ENCODE measurements around the gene FURIN.
A peak's percentile ranks its signal among the peaks of the same experiment; 100 is the strongest.

Gene FURIN

DNA sequence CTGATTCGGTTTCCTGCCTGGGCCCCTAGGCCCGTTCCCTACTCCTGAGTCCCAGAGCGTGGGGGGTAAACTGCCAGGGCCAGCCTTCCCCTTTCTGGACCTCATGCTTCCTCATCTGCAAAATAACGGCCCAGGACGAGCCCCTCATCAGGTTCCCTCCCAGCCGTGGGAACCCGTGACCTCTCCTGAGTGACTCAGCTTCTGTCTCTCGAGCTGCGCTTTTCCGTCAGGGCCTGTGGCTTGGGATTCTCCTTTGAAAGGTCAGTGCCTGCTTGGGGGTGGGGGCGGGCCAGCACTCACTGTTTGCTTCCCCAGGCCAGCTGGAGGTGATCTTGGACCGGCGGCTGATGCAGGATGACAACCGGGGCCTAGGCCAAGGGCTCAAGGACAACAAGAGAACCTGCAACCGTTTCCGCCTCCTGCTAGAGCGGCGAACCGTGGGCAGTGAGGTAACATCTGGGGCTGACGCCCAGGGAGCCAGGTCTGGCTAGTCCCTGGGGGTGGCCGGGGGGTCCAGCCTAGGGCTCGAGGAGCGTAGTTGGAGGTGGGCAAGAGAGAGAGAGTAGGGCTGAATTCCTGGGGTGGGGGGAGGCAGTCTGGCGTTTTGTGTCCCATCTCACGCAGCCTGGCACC, 47.5 kb downstream of the FURIN start (continued):
- TF ChIP-seq SCRT2 (tag by site-specific recombination; IDR thresholded peaks at IDR 0.05) = no peak
- no peak for TF ChIP-seq ZSCAN30 (tag by site-specific recombination; IDR thresholded peaks at IDR 0.05)
- TF ChIP-seq ZNF112 (tag by site-specific recombination; IDR thresholded peaks at IDR 0.05) = no peak
- TF ChIP-seq ZNF621 (tag by site-specific recombination; IDR thresholded peaks at IDR 0.05) = no peak
- no peak for TF ChIP-seq ZNF785 (tag by site-specific recombination; IDR thresholded peaks at IDR 0.05)
- no peak for TF ChIP-seq ZNF677 (tag by site-specific recombination; IDR thresholded peaks at IDR 0.05)
- no peak for TF ChIP-seq SP2 (tag by site-specific recombination; IDR thresholded peaks at IDR 0.05)
- no peak for TF ChIP-seq ZSCAN5A (tag by site-specific recombination; IDR thresholded peaks at IDR 0.05)
- no peak for TF ChIP-seq KLF8 (tag by site-specific recombination; IDR thresholded peaks at IDR 0.05)
- TF ChIP-seq ZNF629 (tag by site-specific recombination; IDR thresholded peaks at IDR 0.05) = no peak
- no peak for TF ChIP-seq ZNF791 (tag by site-specific recombination; IDR thresholded peaks at IDR 0.05)
- TF ChIP-seq ZBTB7A (tag by site-specific recombination; IDR thresholded peaks at IDR 0.05; ENCODE audit: low read depth) = no peak

DNA sequence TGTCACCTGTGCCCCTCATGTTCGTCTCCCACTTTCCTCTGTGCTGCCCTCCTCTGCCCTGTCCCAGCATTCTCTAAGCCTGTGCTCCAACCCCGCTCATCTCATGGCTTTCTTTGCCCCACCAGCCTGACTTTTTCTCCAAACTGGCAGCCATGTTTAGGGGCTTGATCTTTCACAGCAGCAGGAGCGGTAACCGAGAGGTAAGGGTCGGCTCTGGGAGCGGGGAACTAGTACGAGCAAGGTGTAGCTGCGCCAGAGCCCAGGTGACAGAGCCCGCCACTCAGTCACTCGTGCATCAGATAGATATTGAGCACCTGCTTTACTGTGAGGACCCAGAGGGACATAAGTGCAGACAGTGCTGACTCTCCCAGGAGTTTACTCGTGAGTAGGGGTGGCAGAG, 48.1 kb downstream of the FURIN start:
- H3K27ac ChIP-seq (ENCODE audit: extremely low read depth, low read depth, low read length) = no peak overlapping the region
- POLR2A ChIA-PET = no interaction called here

GRCh38 chr15:90917569-90917968, 49.2 kb downstream of the FURIN start:
- Histone ChIP-seq H3K9me3 (ENCODE audit: control insufficient read depth, insufficient read depth, low read depth, low read length) (no peaks in the 10 kb centered on the region), H3K4me3 (ENCODE audit: low read depth, low read length) (no peak overlapping the region), H3K4me1 (ENCODE audit: control insufficient read depth, insufficient read depth, low read length) (no peaks in the 10 kb centered on the region), H3K27ac (ENCODE audit: extremely low read depth, low read depth, low read length) (no peak overlapping the region), H3K36me3 (ENCODE audit: control insufficient read depth in 2 of 2, insufficient read depth in 1 of 2, low read length in 2 of 2) (peaks cover 43 to 91% of the 10 kb centered on the region in 2 experiments)
- no peak for TF ChIP-seq ZNF692 (tag by site-specific recombination; IDR thresholded peaks at IDR 0.05)
- TF ChIP-seq, protein P1, sequence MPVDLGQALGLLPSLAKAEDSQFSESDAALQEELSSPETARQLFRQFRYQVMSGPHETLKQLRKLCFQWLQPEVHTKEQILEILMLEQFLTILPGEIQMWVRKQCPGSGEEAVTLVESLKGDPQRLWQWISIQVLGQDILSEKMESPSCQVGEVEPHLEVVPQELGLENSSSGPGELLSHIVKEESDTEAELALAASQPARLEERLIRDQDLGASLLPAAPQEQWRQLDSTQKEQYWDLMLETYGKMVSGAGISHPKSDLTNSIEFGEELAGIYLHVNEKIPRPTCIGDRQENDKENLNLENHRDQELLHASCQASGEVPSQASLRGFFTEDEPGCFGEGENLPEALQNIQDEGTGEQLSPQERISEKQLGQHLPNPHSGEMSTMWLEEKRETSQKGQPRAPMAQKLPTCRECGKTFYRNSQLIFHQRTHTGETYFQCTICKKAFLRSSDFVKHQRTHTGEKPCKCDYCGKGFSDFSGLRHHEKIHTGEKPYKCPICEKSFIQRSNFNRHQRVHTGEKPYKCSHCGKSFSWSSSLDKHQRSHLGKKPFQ (tag by site-specific recombination; IDR thresholded peaks at IDR 0.05) = no peak
- 0 out of 2 replicates have a peak, but pooled peaks have one; percentile 2 for TF ChIP-seq ZNF600 (tag by site-specific recombination; IDR thresholded peaks at IDR 0.05)
- POLR2A ChIA-PET = interaction anchor here (0.6 to 1.9 kb wide), 2 partner anchors 14 to 132 kb away, joined by 3 to 10 read pairs; partner anchors contain the start of gene MAN2A2
- CTCF ChIA-PET = interaction anchor here (0.5 to 2.1 kb wide), 4 partner anchors 15 to 22 kb away, joined by 3 to 7 read pairs (median 5); partner anchors contain the start of genes HDDC3 and MAN2A2

More for the DNA sequence above, 48.1 kb downstream of the FURIN start:
- H3K9me3 ChIP-seq (ENCODE audit: control insufficient read depth, insufficient read depth, low read depth, low read length) = no peaks in the 10 kb centered on the region
- H3K36me3 ChIP-seq (ENCODE audit: control insufficient read depth in 2 of 2, insufficient read depth in 1 of 2, low read length in 2 of 2) = peaks cover 35 to 98% of the 10 kb centered on the region in 2 experiments
- CTCF ChIA-PET = interaction anchor here (0.7 kb wide), 1 partner anchor 9 kb away, joined by 3 read pairs; no protein-coding TSS in a partner anchor
- TF ChIP-seq SP3 (tag by site-specific recombination; IDR thresholded peaks at IDR 0.05) (no peak), ZNF416 (tag by site-specific recombination; IDR thresholded peaks at IDR 0.05) (no peak), ZEB2 (tag by site-specific recombination; IDR thresholded peaks at IDR 0.05) (no peak), ZNF560 (tag by site-specific recombination; IDR thresholded peaks at IDR 0.05; ENCODE audit: borderline replicate concordance) (no peak), MEIS1 (CRISPR knock-in tag; IDR thresholded peaks at IDR 0.05; ENCODE audit: borderline replicate concordance) (no peak)
- H3K4me3 ChIP-seq (ENCODE audit: low read depth, low read length) = no peak overlapping the region
- H3K4me1 ChIP-seq (ENCODE audit: control insufficient read depth, insufficient read depth, low read length) = no peaks in the 10 kb centered on the region

All from HEK293 (cell line).